BLaER1 (cell line): ENCODE measurements around the gene MAML3.

Experiments used
- H3K27ac ChIP-seq: shearing (Covaris generic); formaldehyde crosslinking; 2 replicates; pipeline ENCODE4 v1.8.1; 2022
- H3K27me3 ChIP-seq: shearing (Covaris generic); formaldehyde crosslinking; 2 replicates; pipeline ENCODE4 v1.8.1; 2022
- H3K36me3 ChIP-seq: shearing (Covaris generic); formaldehyde crosslinking; 2 replicates; pipeline ENCODE4 v1.8.1; 2022
- H3K4me1 ChIP-seq: shearing (Covaris generic); formaldehyde crosslinking; 2 replicates; pipeline ENCODE4 v1.8.1; 2022
- H3K4me2 ChIP-seq: shearing (Covaris generic); formaldehyde crosslinking; 2 replicates; pipeline ENCODE4 v1.8.1; 2022
- H3K4me3 ChIP-seq: shearing (Covaris generic); formaldehyde crosslinking; 2 replicates; pipeline ENCODE4 v1.8.1; 2022
- H3K9ac ChIP-seq: shearing (Covaris generic); formaldehyde crosslinking; 2 replicates; pipeline ENCODE4 v1.8.1; 2022
- H3K9me3 ChIP-seq: shearing (Covaris generic); formaldehyde crosslinking; 2 replicates; pipeline ENCODE4 v1.8.1; 2022
- H4K20me1 ChIP-seq: shearing (Covaris generic); formaldehyde crosslinking; 2 replicates; pipeline ENCODE4 v1.8.1; 2022
- Cebpa-rat ChIP-seq: shearing (Covaris generic); IDR thresholded peaks from 2 replicates; pipeline ENCODE4 v1.8.1; 2022

MAML3 gene

DNA sequence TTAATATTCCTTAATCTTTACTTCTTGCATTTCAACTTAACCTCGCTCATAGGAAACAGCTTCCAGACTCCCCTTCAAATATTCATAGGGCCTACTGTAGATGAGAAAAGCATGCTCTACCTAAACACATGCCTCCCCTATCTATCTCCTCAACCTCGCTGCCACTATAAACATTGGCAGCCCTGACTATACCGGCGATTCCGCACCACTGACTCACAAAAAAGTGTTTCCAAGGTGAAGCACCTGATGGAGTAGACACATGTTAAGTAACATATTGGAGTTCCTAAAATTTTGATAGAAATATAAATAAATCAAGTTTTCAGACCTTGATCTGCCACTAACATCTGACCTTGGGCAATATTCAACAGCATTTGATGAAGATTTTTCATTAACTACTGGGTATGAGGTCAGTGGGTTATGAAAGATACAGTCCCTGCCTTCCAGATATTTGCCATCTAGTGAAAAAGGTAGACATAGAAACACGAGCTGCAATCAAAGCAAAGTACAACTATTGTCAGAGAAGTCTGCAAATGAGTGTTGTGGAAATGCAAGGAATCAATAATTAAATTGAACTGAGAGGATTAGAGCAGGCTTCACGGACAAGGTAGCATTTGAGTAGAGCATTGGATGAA lies 184.2 kb downstream of the MAML3 start:
- Histone ChIP-seq H3K4me1 (peaks cover 30% of the 10 kb centered on the region), H3K4me2 (no peak overlapping the region), H3K4me3 (no peak overlapping the region), H3K9me3 (no peaks in the 10 kb centered on the region), H3K36me3 (no peaks in the 10 kb centered on the region), H3K27ac (no peak overlapping the region), H4K20me1 (peaks cover 45% of the 10 kb centered on the region), H3K9ac (no peak overlapping the region), H3K27me3 (no peaks in the 10 kb centered on the region)
- TF ChIP-seq Cebpa-rat: no peak

DNA sequence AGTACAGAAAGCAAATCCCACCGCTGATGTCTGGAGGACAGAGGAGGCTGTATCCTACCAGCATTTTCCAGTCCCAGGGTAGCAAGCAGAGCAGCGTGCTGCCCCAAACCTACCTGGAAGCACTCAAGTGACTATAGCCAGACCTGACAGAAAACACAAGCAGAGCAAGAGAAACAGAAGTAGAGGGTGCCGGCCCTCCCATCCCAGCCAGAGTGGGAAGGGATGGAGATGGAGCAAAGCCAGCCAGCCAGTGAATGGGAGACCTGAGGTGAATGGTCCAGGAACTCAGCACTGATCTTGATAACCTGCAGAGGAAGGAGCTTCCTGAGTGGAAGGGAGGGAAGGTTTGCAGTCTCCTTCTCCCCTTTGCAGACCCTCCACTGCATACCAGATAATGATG lies 185.2 kb downstream of the MAML3 start:
- Histone ChIP-seq H3K9ac (no peak overlapping the region), H3K4me1 (peaks cover 21% of the 10 kb centered on the region), H3K4me3 (no peak overlapping the region), H3K27me3 (no peaks in the 10 kb centered on the region), H4K20me1 (peaks cover 46% of the 10 kb centered on the region), H3K27ac (no peak overlapping the region), H3K36me3 (no peaks in the 10 kb centered on the region), H3K4me2 (no peak overlapping the region), H3K9me3 (no peaks in the 10 kb centered on the region)
- TF ChIP-seq Cebpa-rat: no peak

DNA sequence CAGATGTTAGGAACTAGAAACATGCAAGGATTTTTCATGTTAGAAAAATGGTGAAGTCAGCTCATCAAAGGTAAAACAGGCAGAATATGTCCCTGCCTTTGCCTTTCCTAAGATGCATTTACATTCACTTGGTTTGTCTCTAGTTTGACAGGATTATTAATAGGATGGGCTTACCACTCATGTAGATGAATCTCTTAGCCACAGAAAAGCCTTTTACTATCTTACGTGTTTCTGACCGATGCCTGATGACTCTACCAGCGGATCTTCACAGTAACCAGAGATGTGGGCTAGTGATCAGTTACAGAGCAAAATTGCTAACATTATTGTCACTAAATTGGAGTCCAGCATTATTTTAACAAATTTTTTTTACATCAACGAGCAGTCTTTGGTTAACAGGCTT lies 187.6 kb downstream of the MAML3 start:
- Histone ChIP-seq H3K4me3 (no peak overlapping the region), H3K4me1 (peaks cover 10% of the 10 kb centered on the region; the same call in 1 of the 2 replicates), H3K9me3 (no peaks in the 10 kb centered on the region), H3K36me3 (no peaks in the 10 kb centered on the region), H3K4me2 (no peak overlapping the region), H3K27ac (no peak overlapping the region), H3K9ac (no peak overlapping the region), H4K20me1 (peaks cover 69% of the 10 kb centered on the region), H3K27me3 (no peaks in the 10 kb centered on the region)
- no peak for TF ChIP-seq Cebpa-rat

DNA sequence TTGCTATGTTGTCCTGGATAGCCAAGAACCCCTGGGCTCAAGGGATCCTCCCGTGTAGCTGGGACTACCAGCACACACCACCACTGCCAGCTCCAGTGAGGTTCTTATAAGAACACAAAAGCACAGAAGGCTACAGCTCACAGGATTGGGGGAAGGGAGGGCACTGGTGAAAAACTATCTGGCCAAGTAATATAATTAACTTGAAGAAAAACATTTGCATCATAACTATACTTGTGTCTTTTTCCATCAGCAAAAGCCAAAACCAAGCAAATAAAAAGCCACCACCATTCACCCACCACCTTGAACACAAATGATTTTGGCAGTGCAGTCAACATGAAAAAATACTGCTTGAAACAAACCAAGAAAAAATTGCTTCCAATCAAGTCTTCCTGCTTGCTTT lies 188.2 kb downstream of the MAML3 start:
- Histone ChIP-seq H3K4me3 (no peak overlapping the region), H3K36me3 (no peaks in the 10 kb centered on the region), H3K4me2 (no peak overlapping the region), H3K27ac (no peak overlapping the region), H3K9me3 (no peaks in the 10 kb centered on the region), H3K9ac (no peak overlapping the region), H3K27me3 (no peaks in the 10 kb centered on the region), H4K20me1 (peaks cover 75% of the 10 kb centered on the region), H3K4me1 (peaks cover 10% of the 10 kb centered on the region; the same call in 1 of the 2 replicates)
- TF ChIP-seq Cebpa-rat: no peak

DNA sequence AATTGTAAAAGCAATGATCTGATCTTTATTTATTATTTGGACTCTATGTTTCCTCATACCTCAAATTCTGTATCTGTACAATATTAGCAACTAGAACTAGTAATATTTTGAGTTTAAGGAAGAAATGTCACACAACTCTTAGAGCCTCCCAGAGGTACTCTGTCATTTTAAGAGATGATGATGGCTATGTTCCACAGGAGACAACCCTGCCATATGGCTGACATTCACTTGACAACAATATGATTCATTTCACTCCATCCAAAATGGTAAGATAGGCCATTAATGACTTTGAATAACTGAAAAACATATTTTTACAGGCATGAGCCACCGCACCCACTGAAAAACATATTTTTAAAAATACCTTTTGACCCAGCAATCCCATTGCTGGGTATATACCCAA lies 190.3 kb downstream of the MAML3 start:
- H3K9ac ChIP-seq: no peak overlapping the region
- H3K4me1 ChIP-seq: peaks cover 10% of the 10 kb centered on the region; the same call in 1 of the 2 replicates
- no peak overlapping the region for H3K4me2 ChIP-seq
- peaks cover 76% of the 10 kb centered on the region for H4K20me1 ChIP-seq
- no peak overlapping the region for H3K4me3 ChIP-seq
- H3K9me3 ChIP-seq: no peaks in the 10 kb centered on the region
- no peaks in the 10 kb centered on the region for H3K36me3 ChIP-seq
- no peak for TF ChIP-seq Cebpa-rat
- H3K27me3 ChIP-seq: no peaks in the 10 kb centered on the region
- no peak overlapping the region for H3K27ac ChIP-seq

DNA sequence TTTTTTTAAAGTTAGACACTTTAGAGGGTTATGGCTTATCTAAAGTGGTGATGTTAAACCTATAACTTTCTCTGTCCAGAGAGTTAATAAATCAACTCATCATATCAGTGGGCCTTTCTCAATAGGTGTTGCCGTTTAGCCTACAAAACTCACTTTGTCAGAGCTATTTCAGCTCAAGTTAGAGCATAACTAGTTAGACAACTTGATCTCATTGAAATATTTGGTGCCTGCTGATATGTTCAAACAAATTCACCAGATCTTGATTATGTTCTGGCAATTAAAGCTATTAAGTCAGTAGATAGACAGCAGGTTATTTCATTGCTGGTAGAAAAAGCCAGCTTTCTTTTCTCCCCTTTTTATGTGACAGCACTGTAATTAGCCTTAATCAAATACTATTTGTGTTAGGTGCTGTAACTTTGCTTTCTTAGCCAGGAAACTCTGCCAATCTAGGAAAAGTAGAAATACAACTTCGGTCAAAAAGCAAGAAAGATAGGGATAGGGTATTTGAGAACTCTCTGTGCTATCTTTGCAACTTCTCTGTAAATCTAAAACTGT lies 191.8 kb downstream of the MAML3 start:
- Histone ChIP-seq H3K4me1 (peaks cover 3% of the 10 kb centered on the region; the same call in 1 of the 2 replicates), H3K27me3 (no peaks in the 10 kb centered on the region), H3K9me3 (no peaks in the 10 kb centered on the region), H3K27ac (no peak overlapping the region), H3K36me3 (no peaks in the 10 kb centered on the region), H4K20me1 (peaks cover 76% of the 10 kb centered on the region), H3K9ac (no peak overlapping the region), H3K4me2 (no peak overlapping the region), H3K4me3 (no peak overlapping the region)
- no peak for TF ChIP-seq Cebpa-rat

DNA sequence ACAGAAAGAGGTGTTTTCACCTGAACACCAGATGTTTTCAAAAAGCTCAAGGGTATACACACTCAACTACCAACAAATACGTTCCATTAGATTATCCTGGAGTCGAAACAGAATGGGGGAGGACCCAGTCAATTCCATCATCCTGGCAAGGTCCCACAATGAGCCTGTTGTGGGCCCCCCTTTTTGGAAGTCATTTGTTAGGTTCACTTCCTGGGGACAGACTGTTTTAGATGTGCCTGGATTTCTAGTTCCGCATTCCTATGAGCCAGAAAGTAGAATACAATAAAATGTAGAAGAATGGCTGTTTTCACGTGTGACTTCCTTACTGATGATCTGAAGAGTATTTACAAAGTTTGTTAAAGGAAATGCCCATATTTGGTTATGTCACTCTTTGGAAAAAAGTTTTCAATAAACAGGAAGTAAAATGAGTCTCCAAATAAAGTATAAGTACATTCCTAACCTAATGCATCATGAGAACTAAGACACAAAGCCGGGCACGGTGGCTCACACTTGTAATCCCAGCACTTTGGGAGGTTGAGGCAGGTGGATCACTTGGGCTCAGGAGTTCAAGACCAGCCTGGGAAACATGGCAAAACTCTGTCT lies 192.5 kb downstream of the MAML3 start:
- no peaks in the 10 kb centered on the region for H3K4me1 ChIP-seq

DNA sequence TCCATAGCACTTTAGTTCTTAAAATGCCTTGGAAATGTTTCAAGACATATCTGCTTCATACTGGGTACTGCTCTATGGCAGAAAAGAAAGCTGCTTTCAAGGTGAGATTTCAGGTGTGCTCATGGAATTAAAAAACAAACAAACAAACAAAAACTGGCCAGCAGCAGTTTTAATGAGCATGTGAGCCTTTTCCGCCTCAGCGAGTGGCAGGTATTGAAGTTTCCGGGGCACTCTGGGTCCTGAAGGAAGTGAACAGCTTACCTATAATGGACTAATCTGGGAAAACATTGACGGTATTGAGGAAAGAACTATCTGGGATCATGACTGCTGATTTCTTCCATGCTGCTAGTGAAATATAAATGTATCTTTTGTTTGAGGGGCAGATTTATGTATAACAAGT lies 194.6 kb downstream of the MAML3 start:
- peaks cover 16% of the 10 kb centered on the region; the same call in 1 of the 2 replicates for H3K27me3 ChIP-seq
- H3K9ac ChIP-seq: no peak overlapping the region
- H3K4me3 ChIP-seq: no peak overlapping the region
- peaks cover 93% of the 10 kb centered on the region for H4K20me1 ChIP-seq
- H3K27ac ChIP-seq: no peak overlapping the region
- no peak for TF ChIP-seq Cebpa-rat
- H3K9me3 ChIP-seq: no peaks in the 10 kb centered on the region
- no peaks in the 10 kb centered on the region for H3K36me3 ChIP-seq
- H3K4me1 ChIP-seq: peaks cover 5% of the 10 kb centered on the region
- no peak overlapping the region for H3K4me2 ChIP-seq

More for the DNA sequence above, 192.5 kb downstream of the MAML3 start:
- H3K9me3 ChIP-seq: no peaks in the 10 kb centered on the region
- no peak overlapping the region for H3K27ac ChIP-seq
- H3K27me3 ChIP-seq: peaks cover 1% of the 10 kb centered on the region; the same call in 1 of the 2 replicates
- no peak overlapping the region for H3K4me3 ChIP-seq
- TF ChIP-seq Cebpa-rat: no peak
- H3K4me2 ChIP-seq: no peak overlapping the region
- no peak overlapping the region for H3K9ac ChIP-seq
- no peaks in the 10 kb centered on the region for H3K36me3 ChIP-seq
- peaks cover 76% of the 10 kb centered on the region for H4K20me1 ChIP-seq

DNA sequence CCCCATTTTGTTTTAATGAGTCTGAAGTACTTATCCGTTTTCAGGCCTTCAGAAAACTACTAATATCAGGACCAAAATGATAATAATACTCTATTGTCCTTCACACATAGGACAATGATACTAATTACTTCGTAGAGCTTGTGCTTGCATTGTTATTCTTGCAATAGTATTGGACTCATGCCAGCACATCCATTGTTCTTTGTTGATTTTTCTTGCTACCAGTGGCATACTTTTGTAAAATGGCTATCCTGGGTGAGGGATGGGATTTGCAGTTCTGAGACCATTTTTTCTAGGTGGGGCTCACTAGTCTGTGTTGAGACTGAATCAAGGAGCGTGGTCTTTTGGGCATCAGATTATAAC lies 195.3 kb downstream of the MAML3 start:
- TF ChIP-seq Cebpa-rat: no peak
- no peak overlapping the region for H3K4me3 ChIP-seq
- no peak overlapping the region for H3K4me2 ChIP-seq
- H3K4me1 ChIP-seq: peaks cover 12% of the 10 kb centered on the region
- H3K9me3 ChIP-seq: no peaks in the 10 kb centered on the region
- H3K27me3 ChIP-seq: peaks cover 22% of the 10 kb centered on the region; the same call in 1 of the 2 replicates
- H3K27ac ChIP-seq: no peak overlapping the region
- H3K9ac ChIP-seq: no peak overlapping the region
- H4K20me1 ChIP-seq: peaks cover 98% of the 10 kb centered on the region
- no peaks in the 10 kb centered on the region for H3K36me3 ChIP-seq

DNA sequence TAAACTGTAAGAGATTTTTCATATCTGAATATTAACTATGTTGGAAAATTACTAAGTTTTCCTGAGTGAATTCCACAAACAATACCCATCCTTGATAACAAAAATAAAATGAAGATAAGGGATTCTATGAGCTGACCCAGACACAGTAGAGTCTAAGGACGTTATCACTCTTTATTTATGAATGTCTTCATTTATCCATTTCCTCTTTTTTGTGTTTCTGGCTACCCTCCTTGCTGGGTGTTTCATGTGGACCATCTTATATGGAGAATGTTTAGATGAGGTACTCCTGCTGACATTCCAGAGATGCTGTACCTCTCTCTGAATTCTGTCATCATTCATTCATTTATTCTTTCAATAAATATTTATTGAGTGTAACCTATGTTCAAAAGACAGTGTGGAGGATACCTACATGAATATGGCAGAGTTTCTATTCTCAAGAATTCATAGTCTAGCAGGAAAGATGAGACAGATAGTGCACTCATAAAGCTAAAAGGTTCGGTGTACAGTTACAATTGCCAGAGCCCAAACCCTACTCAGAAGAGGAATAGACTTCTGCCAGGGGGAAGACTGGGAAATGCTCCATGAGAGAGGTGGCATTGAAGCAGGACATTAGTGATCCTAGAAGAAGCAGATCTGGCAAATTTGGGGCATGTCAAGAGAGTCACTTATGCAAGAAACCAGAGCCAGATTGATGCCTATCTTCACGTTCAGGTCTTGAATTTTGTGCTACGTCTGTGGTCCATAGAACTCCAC lies 195.8 kb downstream of the MAML3 start:
- Histone ChIP-seq H3K4me3 (no peak overlapping the region), H3K9me3 (no peaks in the 10 kb centered on the region), H3K27me3 (peaks cover 28% of the 10 kb centered on the region; the same call in 1 of the 2 replicates), H3K4me1 (peaks cover 17% of the 10 kb centered on the region), H3K27ac (no peak overlapping the region), H3K4me2 (no peak overlapping the region), H3K36me3 (no peaks in the 10 kb centered on the region), H3K9ac (no peak overlapping the region), H4K20me1 (peaks cover 98% of the 10 kb centered on the region)
- TF ChIP-seq Cebpa-rat: no peak
